ENCODE data around the gene ZSCAN4. TPM values are rescaled to one million over a fixed set of nuclear protein-coding genes. Genes with fewer than 3 reads are reported as not detected.

Gene ZSCAN4
- total RNA-seq, 4 donors from 2014 or later = 0.22 to 1.1 (median 0.47) TPM

- Histone ChIP-seq H3K27ac (no peak overlapping the region), H3K9me3 (no peaks in the 10 kb centered on the region), H3K4me3 (replicated peaks in 1 of 3) (no peak overlapping the region), H3K27me3 (no peaks in the 10 kb centered on the region), H3K36me3 (no peaks in the 10 kb centered on the region), H3K4me1 (no peaks in the 10 kb centered on the region)
- TF ChIP-seq POLR2A (IDR thresholded peaks at IDR 0.05) (no peak), CTCF (IDR thresholded peaks at IDR 0.05) (no peak)
- intact Hi-C loops (cut with DNase I) = no loop called here
- peak; percentile 13 to 15 for DNase-seq
- WGBS, 2 donors = 59 to 63% methylated on average over 6 of the region's 6 CpGs
These were observed 20.3 kb upstream of the ZSCAN4 start for GRCh38 chr19:57648331-57649003.

GRCh38 chr19:57651654-57651996 is 17.1 kb upstream of the ZSCAN4 start:
- no peak for TF ChIP-seq POLR2A (IDR thresholded peaks at IDR 0.05)
- TF ChIP-seq CTCF (IDR thresholded peaks at IDR 0.05) = no peak
- Histone ChIP-seq H3K4me3 (replicated peaks in 1 of 3) (no peak overlapping the region), H3K36me3 (no peaks in the 10 kb centered on the region), H3K27ac (no peak overlapping the region), H3K4me1 (no peaks in the 10 kb centered on the region), H3K9me3 (no peaks in the 10 kb centered on the region), H3K27me3 (no peaks in the 10 kb centered on the region)
- DNase-seq = no peak
- WGBS, 2 donors = 37 to 42% methylated on average over 6 of the region's 6 CpGs
- intact Hi-C loops (cut with DNase I) = no loop called here

GRCh38 chr19:57653689-57654088 is 15.0 kb upstream of the ZSCAN4 start:
- Histone ChIP-seq H3K27ac (no peak overlapping the region), H3K4me1 (no peaks in the 10 kb centered on the region), H3K36me3 (no peaks in the 10 kb centered on the region), H3K27me3 (no peaks in the 10 kb centered on the region), H3K9me3 (no peaks in the 10 kb centered on the region), H3K4me3 (replicated peaks in 1 of 3) (no peak overlapping the region)
- no peak for DNase-seq
- 79 to 97% methylated on average over 2 of the region's 2 CpGs for WGBS, 2 donors
- TF ChIP-seq POLR2A (IDR thresholded peaks at IDR 0.05) (no peak), CTCF (IDR thresholded peaks at IDR 0.05) (no peak)
- intact Hi-C loops (cut with DNase I) = no loop called here

- intact Hi-C loops (cut with DNase I) = no loop called here
- no peak for DNase-seq
- Histone ChIP-seq H3K36me3 (no peaks in the 10 kb centered on the region), H3K27ac (no peak overlapping the region), H3K27me3 (no peaks in the 10 kb centered on the region), H3K4me1 (no peaks in the 10 kb centered on the region), H3K9me3 (no peaks in the 10 kb centered on the region), H3K4me3 (replicated peaks in 1 of 3) (no peak overlapping the region)
- 90 to 94% methylated on average over 1 of the region's 1 CpG for WGBS, 2 donors
- TF ChIP-seq POLR2A (IDR thresholded peaks at IDR 0.05) = no peak
- TF ChIP-seq CTCF (IDR thresholded peaks at IDR 0.05) = no peak
These were observed 13.3 kb upstream of the ZSCAN4 start for GRCh38 chr19:57655443-57655842.

- no peaks in the 10 kb centered on the region for H3K4me1 ChIP-seq
- intact Hi-C loops (cut with DNase I) = no loop called here
These were observed 12.4 kb upstream of the ZSCAN4 start for GRCh38 chr19:57656346-57656745.

More at GRCh38 chr19:57656346-57656745, 12.4 kb upstream of the ZSCAN4 start:
- 80 to 82% methylated on average over 1 of the region's 1 CpG for WGBS, 2 donors
- no peak for DNase-seq
- no peaks in the 10 kb centered on the region for H3K9me3 ChIP-seq
- TF ChIP-seq CTCF (IDR thresholded peaks at IDR 0.05) (no peak), POLR2A (IDR thresholded peaks at IDR 0.05) (no peak)
- no peaks in the 10 kb centered on the region for H3K36me3 ChIP-seq
- H3K27me3 ChIP-seq = no peaks in the 10 kb centered on the region
- H3K4me3 ChIP-seq (replicated peaks in 1 of 3) = no peak overlapping the region
- H3K27ac ChIP-seq = no peak overlapping the region
